ENCODE data around the gene JCAD. TPM values are rescaled to one million over a fixed set of nuclear protein-coding genes. Genes with fewer than 3 reads are reported as not detected.
"Not testable (repeated sequence)": the region's sequence is repeated elsewhere in the genome, so short reads cannot be mapped to it uniquely, and the experiment has no call there.

JCAD gene
- 0.54 and 0.66 TPM in 2 replicates for total RNA-seq (2022)
- percentile 22 among the genes with signal in this experiment for Bru-seq, nascent RNA
- BruChase-seq, experiment 1, labeled RNA remaining after a 6-hour chase: percentile 30 among the genes with signal in this experiment
- percentile 29 among the genes with signal in this experiment for BruChase-seq, experiment 2, labeled RNA remaining after a 2-hour chase
- long read RNA-seq, partial matches to known transcripts: 1 of 1 reads
- long read RNA-seq, other reads (novel, unspliced or antisense): 0 of 1 reads

GRCh38 chr10:30059209-30060107, at the start of gene JCAD:
Gene JCAD, minus strand, starts transcription at chr10:30059586. Its CDS starts 11,774 bp downstream, at chr10:30047812.
- Mint-ChIP-seq H3K4me3 (ENCODE audit: low read depth, unreplicated experiment) (peak within 1 kb of the TSS; percentile 71), H3K4me1 (ENCODE audit: low read depth, unreplicated experiment) (peaks cover 21% of the 10 kb centered on the region), H3K9me3 (ENCODE audit: low read depth, unreplicated experiment) (no peaks in the 10 kb centered on the region), H3K27me3 (ENCODE audit: unreplicated experiment) (peaks cover 43% of the 10 kb centered on the region), H3K27ac (ENCODE audit: unreplicated experiment) (no peak within 1 kb of the TSS), H3K36me3 (ENCODE audit: insufficient read depth, unreplicated experiment) (peaks cover 9% of the 10 kb centered on the region)
- no TSS peak for BruUV-seq (replicated peaks)
- TF ChIP-seq CTCF (IDR thresholded peaks at IDR 0.05; ENCODE audit: unreplicated experiment): no peak
- CTCF ChIA-PET: interaction anchor here (0.6 to 0.7 kb wide), 2 partner anchors 341 to 436 kb away, joined by 3 read pairs; no protein-coding TSS in a partner anchor
- intact Hi-C loops (cut with micrococcal nuclease; ENCODE audit: unreplicated experiment): no loop called here
- peak; percentile 78 for DNase-seq

GRCh38 chr10:30106987-30107386, 47.6 kb upstream of the JCAD start:
- no peak for TF ChIP-seq CTCF (IDR thresholded peaks at IDR 0.05; ENCODE audit: unreplicated experiment)
- CTCF ChIA-PET: no interaction called here
- H3K4me3 Mint-ChIP-seq (ENCODE audit: low read depth, unreplicated experiment): no peak overlapping the region
- no peak overlapping the region for H3K27ac Mint-ChIP-seq (ENCODE audit: unreplicated experiment)
- no peaks in the 10 kb centered on the region for H3K9me3 Mint-ChIP-seq (ENCODE audit: low read depth, unreplicated experiment)
- BruUV-seq (replicated peaks): no TSS peak
- DNase-seq: no peak
- peaks cover 32% of the 10 kb centered on the region for H3K27me3 Mint-ChIP-seq (ENCODE audit: unreplicated experiment)
- intact Hi-C loops (cut with micrococcal nuclease; ENCODE audit: unreplicated experiment): no loop called here
- no peaks in the 10 kb centered on the region for H3K4me1 Mint-ChIP-seq (ENCODE audit: low read depth, unreplicated experiment)
- H3K36me3 Mint-ChIP-seq (ENCODE audit: insufficient read depth, unreplicated experiment): no peaks in the 10 kb centered on the region

GRCh38 chr10:30103595-30104320, 44.4 kb upstream of the JCAD start:
- H3K4me3 Mint-ChIP-seq (ENCODE audit: low read depth, unreplicated experiment): no peak overlapping the region
- DNase-seq: no peak
- CTCF ChIA-PET: interaction anchor here (1.2 kb wide), 1 partner anchor 18 kb away, joined by 3 read pairs; no protein-coding TSS in a partner anchor
- intact Hi-C loops (cut with micrococcal nuclease; ENCODE audit: unreplicated experiment): no loop called here
- peaks cover 13% of the 10 kb centered on the region for H3K27me3 Mint-ChIP-seq (ENCODE audit: unreplicated experiment)
- H3K36me3 Mint-ChIP-seq (ENCODE audit: insufficient read depth, unreplicated experiment): no peaks in the 10 kb centered on the region
- TF ChIP-seq CTCF (IDR thresholded peaks at IDR 0.05; ENCODE audit: unreplicated experiment): no peak
- H3K9me3 Mint-ChIP-seq (ENCODE audit: low read depth, unreplicated experiment): no peaks in the 10 kb centered on the region
- peaks cover 13% of the 10 kb centered on the region for H3K4me1 Mint-ChIP-seq (ENCODE audit: low read depth, unreplicated experiment)
- no TSS peak for BruUV-seq (replicated peaks)
- H3K27ac Mint-ChIP-seq (ENCODE audit: unreplicated experiment): no peak overlapping the region

- H3K36me3 Mint-ChIP-seq (ENCODE audit: insufficient read depth, unreplicated experiment); H3K9me3 Mint-ChIP-seq (ENCODE audit: low read depth, unreplicated experiment); BruUV-seq (replicated peaks); CTCF ChIA-PET; H3K27ac Mint-ChIP-seq (ENCODE audit: unreplicated experiment); intact Hi-C loops (cut with micrococcal nuclease; ENCODE audit: unreplicated experiment): not testable (repeated sequence)
- peak; percentile 45 for DNase-seq
- H3K4me1 Mint-ChIP-seq (ENCODE audit: low read depth, unreplicated experiment): peaks cover 26% of the 10 kb centered on the region
- peaks cover 23% of the 10 kb centered on the region for H3K27me3 Mint-ChIP-seq (ENCODE audit: unreplicated experiment)
- peak overlapping the region; percentile 1 for H3K4me3 Mint-ChIP-seq (ENCODE audit: low read depth, unreplicated experiment)
Observed at GRCh38 chr10:30099706-30100105, 40.3 kb upstream of the JCAD start.

Data from Calu3 (cell line).